ENCODE measurements around the gene SLC1A2. TPM values are rescaled to one million over a fixed set of nuclear protein-coding genes. Genes with fewer than 3 reads are reported as not detected.

The SLC1A2 gene
- total RNA-seq, 2 donors from 2014 or later: 0.43 to 0.50 TPM

GRCh38 chr11:35337914-35338305 lies 81.4 kb downstream of the SLC1A2 start:
- DNase-seq: no peak
- ATAC-seq: no peak
- intact Hi-C loops (cut with DNase I, micrococcal nuclease): no loop called here

GRCh38 chr11:35337136-35337913 lies 82.0 kb downstream of the SLC1A2 start:
- DNase-seq (no peak), ATAC-seq (no peak)
- intact Hi-C loops (cut with DNase I, micrococcal nuclease): no loop called here

GRCh38 chr11:35336726-35337125 lies 82.6 kb downstream of the SLC1A2 start:
- no peak for ATAC-seq
- intact Hi-C loops (cut with DNase I, micrococcal nuclease): no loop called here
- DNase-seq: no peak

- intact Hi-C loops (cut with DNase I, micrococcal nuclease): no loop called here
- ATAC-seq (no peak), DNase-seq (no peak)
These were observed 84.1 kb downstream of the SLC1A2 start for GRCh38 chr11:35335226-35335625.

- DNase-seq: no peak
- ATAC-seq: no peak
- intact Hi-C loops (cut with DNase I, micrococcal nuclease): no loop called here
These were observed 84.8 kb downstream of the SLC1A2 start for GRCh38 chr11:35334385-35335090.

GRCh38 chr11:35332524-35332923 lies 86.8 kb downstream of the SLC1A2 start:
- intact Hi-C loops (cut with DNase I, micrococcal nuclease): no loop called here
- ATAC-seq: no peak
- no peak for DNase-seq

- intact Hi-C loops (cut with DNase I, micrococcal nuclease): no loop called here
- DNase-seq: no peak
- no peak for ATAC-seq
These were observed 88.4 kb downstream of the SLC1A2 start for GRCh38 chr11:35330931-35331330.

GRCh38 chr11:35330156-35330889 lies 89.0 kb downstream of the SLC1A2 start:
- DNase-seq: no peak
- intact Hi-C loops (cut with DNase I, micrococcal nuclease): no loop called here
- ATAC-seq: no peak

- ATAC-seq: no peak
- intact Hi-C loops (cut with DNase I, micrococcal nuclease): no loop called here
- no peak for DNase-seq
These were observed 91.5 kb downstream of the SLC1A2 start for GRCh38 chr11:35327829-35328228.

- DNase-seq: no peak
- intact Hi-C loops (cut with DNase I, micrococcal nuclease): no loop called here
- peak; percentile 27 for ATAC-seq
These were observed 93.0 kb downstream of the SLC1A2 start for GRCh38 chr11:35326266-35326879.

- intact Hi-C loops (cut with DNase I, micrococcal nuclease): no loop called here
- no peak for DNase-seq
- no peak for ATAC-seq
These were observed 94.4 kb downstream of the SLC1A2 start for GRCh38 chr11:35324981-35325380.

GRCh38 chr11:35324183-35324886 lies 95.0 kb downstream of the SLC1A2 start:
- no peak for DNase-seq
- no peak for ATAC-seq
- intact Hi-C loops (cut with DNase I, micrococcal nuclease): no loop called here

GRCh38 chr11:35323076-35323868 lies 96.1 kb downstream of the SLC1A2 start:
- ATAC-seq (no peak), DNase-seq (no peak)
- intact Hi-C loops (cut with DNase I, micrococcal nuclease): no loop called here

GRCh38 chr11:35322318-35322979 lies 96.9 kb downstream of the SLC1A2 start:
- ATAC-seq: no peak

GRCh38 chr11:35321532-35322317 lies 97.6 kb downstream of the SLC1A2 start:
- ATAC-seq (no peak), DNase-seq (no peak)
- intact Hi-C loops (cut with DNase I, micrococcal nuclease): no loop called here

More at GRCh38 chr11:35322318-35322979, 96.9 kb downstream of the SLC1A2 start:
- DNase-seq: no peak
- intact Hi-C loops (cut with DNase I, micrococcal nuclease): no loop called here

GRCh38 chr11:35321111-35321510 lies 98.2 kb downstream of the SLC1A2 start:
- ATAC-seq (no peak), DNase-seq (no peak)
- intact Hi-C loops (cut with DNase I, micrococcal nuclease): no loop called here

All from left colon (tissue), 2 donors.